Loucy (cell line): ENCODE data around the gene PLPP3.

Source experiments
- H2AFZ ChIP-seq: fragments of 200-600 bp; sonication (generic); 2 replicates; pipeline ENCODE4 v1.6.0; 2016; ENCODE audit warnings: antibody characterized with exemption, mild to moderate bottlenecking, low read length, moderate library complexity
- H3F3A ChIP-seq: fragments of 200-600 bp; 2 replicates; pipeline ENCODE4 v1.6.0; 2016; ENCODE audit warnings: antibody characterized with exemption, low read depth, mild to moderate bottlenecking
- H3K27me3 ChIP-seq: fragments of 200-600 bp; sonication (generic); 2 replicates; pipeline ENCODE4 v1.6.1; 2014; ENCODE audit warnings: low read length, mild to moderate bottlenecking; ENCODE audit not compliant: insufficient read depth, poor library complexity, severe bottlenecking
- H3K36me3 ChIP-seq: fragments of 200-600 bp; sonication (generic); 2 replicates; pipeline ENCODE4 v1.6.1; 2016; ENCODE audit warnings: low read length; ENCODE audit not compliant: insufficient read depth
- H3K4me1 ChIP-seq: fragments of 200-600 bp; sonication (generic); 2 replicates; pipeline ENCODE4 v1.5.1; 2014; ENCODE audit warnings: low read length, mild to moderate bottlenecking; ENCODE audit not compliant: insufficient read depth, poor library complexity, severe bottlenecking
- H3K4me2 ChIP-seq: fragments of 200-600 bp; sonication (generic); 2 replicates; pipeline ENCODE4 v1.6.0; 2014; ENCODE audit warnings: antibody characterized with exemption, low read length, low read depth, mild to moderate bottlenecking; ENCODE audit not compliant: poor library complexity, severe bottlenecking
- H3K4me3 ChIP-seq: fragments of 200-600 bp; sonication (generic); 2 replicates; pipeline ENCODE4 v1.5.1; 2014; ENCODE audit warnings: low read length, mild to moderate bottlenecking, mixed read lengths; ENCODE audit not compliant: poor library complexity, severe bottlenecking
- H3K79me2 ChIP-seq: fragments of 200-600 bp; sonication (generic); 2 replicates; pipeline ENCODE4 v1.6.1; 2014; ENCODE audit warnings: low read length; ENCODE audit not compliant: insufficient read depth
- H3K9ac ChIP-seq: fragments of 200-600 bp; sonication (generic); 2 replicates; pipeline ENCODE4 v1.6.0; 2014; ENCODE audit warnings: mild to moderate bottlenecking, low read depth, low read length, moderate library complexity; ENCODE audit not compliant: poor library complexity, severe bottlenecking
- H3K9me2 ChIP-seq: fragments of 200-600 bp; sonication (generic); replicated peaks from 2 replicates; pipeline ENCODE4 v1.6.1; 2016; ENCODE audit warnings: low read depth, low read length, mixed read lengths
- H3K9me3 ChIP-seq: fragments of 200-600 bp; sonication (generic); 2 replicates; pipeline ENCODE4 v1.6.1; 2014; ENCODE audit warnings: mild to moderate bottlenecking, antibody characterized with exemption, low read length, low read depth; ENCODE audit not compliant: insufficient read depth
- H4K20me1 ChIP-seq: fragments of 200-600 bp; sonication (generic); 2 replicates; pipeline ENCODE4 v1.6.0; 2014; ENCODE audit warnings: antibody characterized with exemption, low read length, mild to moderate bottlenecking; ENCODE audit not compliant: insufficient read depth, poor library complexity, severe bottlenecking
- CTCF ChIP-seq: fragments of 200-600 bp; sonication (generic); conservative IDR thresholded peaks from 2 replicates; pipeline ENCODE4 v1.5.1; 2014; ENCODE audit warnings: mild to moderate bottlenecking, antibody characterized with exemption, low read length
- EZH2phosphoT487 ChIP-seq: fragments of 200-600 bp; IDR thresholded peaks from 2 replicates; pipeline ENCODE4 v1.6.1; 2018; ENCODE audit warnings: antibody characterized with exemption, mild to moderate bottlenecking, moderate library complexity, borderline replicate concordance

PLPP3 gene

GRCh38 chr1:56566994-56567393 is 12.4 kb downstream of the PLPP3 start:
- H3K4me2 ChIP-seq: no peak overlapping the region
- no peaks in the 10 kb centered on the region for H3F3A ChIP-seq
- H3K36me3 ChIP-seq: no peaks in the 10 kb centered on the region
- no peaks in the 10 kb centered on the region for H3K4me1 ChIP-seq
- no peak overlapping the region for H2AFZ ChIP-seq
- TF ChIP-seq EZH2phosphoT487: no peak
- no peak for TF ChIP-seq CTCF
- H3K9me2 ChIP-seq: no peaks in the 10 kb centered on the region
- no peaks in the 10 kb centered on the region for H3K9me3 ChIP-seq
- H4K20me1 ChIP-seq: no peaks in the 10 kb centered on the region
- no peak overlapping the region for H3K9ac ChIP-seq
- no peaks in the 10 kb centered on the region for H3K27me3 ChIP-seq
- no peak overlapping the region for H3K4me3 ChIP-seq
- H3K79me2 ChIP-seq: no peaks in the 10 kb centered on the region

GRCh38 chr1:56566061-56566744 is 13.2 kb downstream of the PLPP3 start:
- Histone ChIP-seq H3F3A (no peaks in the 10 kb centered on the region), H3K9ac (no peak overlapping the region), H3K9me3 (no peaks in the 10 kb centered on the region), H3K4me1 (no peaks in the 10 kb centered on the region), H3K36me3 (no peaks in the 10 kb centered on the region), H2AFZ (no peak overlapping the region), H3K27me3 (no peaks in the 10 kb centered on the region), H3K4me3 (no peak overlapping the region), H3K9me2 (no peaks in the 10 kb centered on the region), H4K20me1 (no peaks in the 10 kb centered on the region), H3K4me2 (no peak overlapping the region), H3K79me2 (no peaks in the 10 kb centered on the region)
- TF ChIP-seq EZH2phosphoT487 (no peak), CTCF (no peak)

GRCh38 chr1:56564615-56565014 is 14.7 kb downstream of the PLPP3 start:
- Histone ChIP-seq H3K27me3 (no peaks in the 10 kb centered on the region), H3K4me2 (no peak overlapping the region), H3K9ac (no peak overlapping the region), H4K20me1 (no peaks in the 10 kb centered on the region), H3K36me3 (no peaks in the 10 kb centered on the region), H3K4me1 (no peaks in the 10 kb centered on the region), H3K9me2 (no peaks in the 10 kb centered on the region), H3K4me3 (no peak overlapping the region), H2AFZ (no peak overlapping the region), H3K79me2 (no peaks in the 10 kb centered on the region), H3F3A (no peaks in the 10 kb centered on the region), H3K9me3 (no peaks in the 10 kb centered on the region)
- TF ChIP-seq CTCF (no peak), EZH2phosphoT487 (no peak)
